ENCODE data around the gene MLN.

DNA sequence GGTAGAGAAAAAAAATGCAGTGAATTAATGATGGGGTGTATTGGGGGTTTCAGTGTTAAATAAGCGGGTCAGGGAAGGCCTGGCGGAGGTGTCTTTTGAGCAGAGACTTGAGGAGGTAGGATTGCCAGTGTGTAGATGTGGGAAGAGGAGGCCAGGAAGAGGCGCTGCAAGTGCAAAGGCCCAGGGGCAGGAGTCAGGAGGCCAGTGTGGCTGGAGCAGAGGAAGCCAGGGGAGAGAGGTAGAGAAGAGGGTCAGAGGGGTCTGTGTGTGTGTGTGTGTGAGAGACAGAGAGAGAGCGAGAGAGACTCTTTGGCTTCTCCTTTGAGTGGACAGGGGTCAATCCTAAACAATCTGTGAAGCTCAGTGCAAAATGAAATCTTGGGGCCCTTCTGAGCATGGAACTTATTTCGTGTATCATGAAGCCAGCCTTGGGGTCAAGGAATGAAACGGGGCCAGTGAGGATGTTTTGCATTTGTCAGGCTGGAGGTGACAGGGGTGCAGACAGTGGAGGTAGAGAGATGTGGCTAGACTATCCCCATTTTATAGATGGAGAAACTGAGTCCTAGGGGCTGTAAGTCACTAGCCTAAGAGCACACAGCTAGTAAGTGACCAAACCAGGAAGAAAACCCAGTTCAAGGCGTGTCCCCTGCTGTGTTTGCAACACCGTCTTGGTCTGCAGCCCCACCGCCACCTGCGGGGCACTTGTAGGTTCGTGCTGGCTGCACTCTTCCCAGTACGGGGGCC lies 47.4 kb downstream of the MLN start:
- TF ChIP-seq, protein P1, sequence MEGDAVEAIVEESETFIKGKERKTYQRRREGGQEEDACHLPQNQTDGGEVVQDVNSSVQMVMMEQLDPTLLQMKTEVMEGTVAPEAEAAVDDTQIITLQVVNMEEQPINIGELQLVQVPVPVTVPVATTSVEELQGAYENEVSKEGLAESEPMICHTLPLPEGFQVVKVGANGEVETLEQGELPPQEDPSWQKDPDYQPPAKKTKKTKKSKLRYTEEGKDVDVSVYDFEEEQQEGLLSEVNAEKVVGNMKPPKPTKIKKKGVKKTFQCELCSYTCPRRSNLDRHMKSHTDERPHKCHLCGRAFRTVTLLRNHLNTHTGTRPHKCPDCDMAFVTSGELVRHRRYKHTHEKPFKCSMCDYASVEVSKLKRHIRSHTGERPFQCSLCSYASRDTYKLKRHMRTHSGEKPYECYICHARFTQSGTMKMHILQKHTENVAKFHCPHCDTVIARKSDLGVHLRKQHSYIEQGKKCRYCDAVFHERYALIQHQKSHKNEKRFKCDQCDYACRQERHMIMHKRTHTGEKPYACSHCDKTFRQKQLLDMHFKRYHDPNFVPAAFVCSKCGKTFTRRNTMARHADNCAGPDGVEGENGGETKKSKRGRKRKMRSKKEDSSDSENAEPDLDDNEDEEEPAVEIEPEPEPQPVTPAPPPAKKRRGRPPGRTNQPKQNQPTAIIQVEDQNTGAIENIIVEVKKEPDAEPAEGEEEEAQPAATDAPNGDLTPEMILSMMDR (IDR thresholded peaks at IDR 0.05; ENCODE audit: poor library complexity, severe bottlenecking), result no peak
- TF ChIP-seq EP300 (conservative IDR thresholded peaks at IDR 0.05; ENCODE audit: poor library complexity, severe bottlenecking), result no peak
- no peak for TF ChIP-seq RAD21 (conservative IDR thresholded peaks at IDR 0.05)
- TF ChIP-seq POLR2AphosphoS5 (IDR thresholded peaks at IDR 0.05), result no peak
- TF ChIP-seq, protein P2, sequence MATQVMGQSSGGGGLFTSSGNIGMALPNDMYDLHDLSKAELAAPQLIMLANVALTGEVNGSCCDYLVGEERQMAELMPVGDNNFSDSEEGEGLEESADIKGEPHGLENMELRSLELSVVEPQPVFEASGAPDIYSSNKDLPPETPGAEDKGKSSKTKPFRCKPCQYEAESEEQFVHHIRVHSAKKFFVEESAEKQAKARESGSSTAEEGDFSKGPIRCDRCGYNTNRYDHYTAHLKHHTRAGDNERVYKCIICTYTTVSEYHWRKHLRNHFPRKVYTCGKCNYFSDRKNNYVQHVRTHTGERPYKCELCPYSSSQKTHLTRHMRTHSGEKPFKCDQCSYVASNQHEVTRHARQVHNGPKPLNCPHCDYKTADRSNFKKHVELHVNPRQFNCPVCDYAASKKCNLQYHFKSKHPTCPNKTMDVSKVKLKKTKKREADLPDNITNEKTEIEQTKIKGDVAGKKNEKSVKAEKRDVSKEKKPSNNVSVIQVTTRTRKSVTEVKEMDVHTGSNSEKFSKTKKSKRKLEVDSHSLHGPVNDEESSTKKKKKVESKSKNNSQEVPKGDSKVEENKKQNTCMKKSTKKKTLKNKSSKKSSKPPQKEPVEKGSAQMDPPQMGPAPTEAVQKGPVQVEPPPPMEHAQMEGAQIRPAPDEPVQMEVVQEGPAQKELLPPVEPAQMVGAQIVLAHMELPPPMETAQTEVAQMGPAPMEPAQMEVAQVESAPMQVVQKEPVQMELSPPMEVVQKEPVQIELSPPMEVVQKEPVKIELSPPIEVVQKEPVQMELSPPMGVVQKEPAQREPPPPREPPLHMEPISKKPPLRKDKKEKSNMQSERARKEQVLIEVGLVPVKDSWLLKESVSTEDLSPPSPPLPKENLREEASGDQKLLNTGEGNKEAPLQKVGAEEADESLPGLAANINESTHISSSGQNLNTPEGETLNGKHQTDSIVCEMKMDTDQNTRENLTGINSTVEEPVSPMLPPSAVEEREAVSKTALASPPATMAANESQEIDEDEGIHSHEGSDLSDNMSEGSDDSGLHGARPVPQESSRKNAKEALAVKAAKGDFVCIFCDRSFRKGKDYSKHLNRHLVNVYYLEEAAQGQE (IDR thresholded peaks at IDR 0.05; ENCODE audit: borderline replicate concordance), result no peak
- no peak for TF ChIP-seq EZH2 (IDR thresholded peaks at IDR 0.05; ENCODE audit: borderline replicate concordance, insufficient read depth, low read length, poor library complexity, severe bottlenecking)

All from neural cell (in vitro differentiated cells).